Measurements from ENCODE around the gene PORCN.

- TF ChIP-seq POLR2A (IDR thresholded peaks at IDR 0.05; ENCODE audit: low read length): no peak
- no peak for TF ChIP-seq GATA1 (IDR thresholded peaks at IDR 0.05; ENCODE audit: low read depth, low read length)
Observed at GRCh38 chrX:48488034-48488433, 20.8 kb upstream of the PORCN start.
